ENCODE results near the gene TTC7B. TPM values are rescaled to one million over a fixed set of nuclear protein-coding genes. Genes with fewer than 3 reads are reported as not detected.

The TTC7B gene
- total RNA-seq, 1 donor from 2014 or later = 55.5 TPM

- peaks cover 43% of the 10 kb centered on the region for H3K36me3 ChIP-seq
- DNase-seq = no peak
- no peak for TF ChIP-seq CTCF (IDR thresholded peaks at IDR 0.05; ENCODE audit: borderline replicate concordance)
These were observed 167.8 kb downstream of the TTC7B start for GRCh38 chr14:90648421-90648820.

DNA sequence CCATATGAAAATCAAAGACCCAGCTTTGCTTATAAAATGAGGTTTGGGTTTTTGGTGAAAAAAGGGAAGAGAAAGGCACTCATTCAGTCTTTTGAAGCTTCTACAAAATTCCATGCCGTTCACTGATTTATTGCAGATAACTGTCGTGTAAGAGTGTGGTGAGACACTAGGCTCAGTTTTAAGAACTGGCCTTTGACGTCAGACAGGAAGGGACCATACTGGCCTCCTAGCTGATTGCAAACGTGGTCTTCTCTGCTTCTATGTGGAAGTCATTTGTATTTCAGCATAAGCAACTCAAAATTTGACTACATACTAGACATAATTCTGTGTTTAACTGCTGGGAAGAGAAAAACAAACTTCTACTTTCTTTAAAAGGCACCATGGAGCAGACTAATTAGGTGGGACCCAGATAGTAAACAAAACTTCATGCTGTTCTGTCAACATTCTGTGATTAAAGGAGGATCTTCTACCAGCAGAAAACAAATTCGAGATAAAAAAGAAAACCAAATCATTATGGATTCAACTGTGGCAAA, 168.7 kb downstream of the TTC7B start:
- Histone ChIP-seq H3K27ac (replicated peaks) (no peak overlapping the region), H3K9me3 (replicated peaks) (no peaks in the 10 kb centered on the region), H3K4me1 (peaks cover 27% of the 10 kb centered on the region), H3K27me3 (ENCODE audit: low read depth) (no peaks in the 10 kb centered on the region), H3K4me3 (no peak overlapping the region), H3K36me3 (peaks cover 37% of the 10 kb centered on the region)
- intact Hi-C loops (cut with micrococcal nuclease) = no loop called here
- TF ChIP-seq CTCF (IDR thresholded peaks at IDR 0.05; ENCODE audit: borderline replicate concordance) = no peak
- no peak for DNase-seq

More at GRCh38 chr14:90648421-90648820, 167.8 kb downstream of the TTC7B start:
- Histone ChIP-seq H3K4me3 (no peak overlapping the region), H3K27me3 (ENCODE audit: low read depth) (no peaks in the 10 kb centered on the region), H3K9me3 (replicated peaks) (no peaks in the 10 kb centered on the region), H3K4me1 (peaks cover 19% of the 10 kb centered on the region), H3K27ac (replicated peaks) (no peak overlapping the region)
- intact Hi-C loops (cut with micrococcal nuclease) = no loop called here

DNA sequence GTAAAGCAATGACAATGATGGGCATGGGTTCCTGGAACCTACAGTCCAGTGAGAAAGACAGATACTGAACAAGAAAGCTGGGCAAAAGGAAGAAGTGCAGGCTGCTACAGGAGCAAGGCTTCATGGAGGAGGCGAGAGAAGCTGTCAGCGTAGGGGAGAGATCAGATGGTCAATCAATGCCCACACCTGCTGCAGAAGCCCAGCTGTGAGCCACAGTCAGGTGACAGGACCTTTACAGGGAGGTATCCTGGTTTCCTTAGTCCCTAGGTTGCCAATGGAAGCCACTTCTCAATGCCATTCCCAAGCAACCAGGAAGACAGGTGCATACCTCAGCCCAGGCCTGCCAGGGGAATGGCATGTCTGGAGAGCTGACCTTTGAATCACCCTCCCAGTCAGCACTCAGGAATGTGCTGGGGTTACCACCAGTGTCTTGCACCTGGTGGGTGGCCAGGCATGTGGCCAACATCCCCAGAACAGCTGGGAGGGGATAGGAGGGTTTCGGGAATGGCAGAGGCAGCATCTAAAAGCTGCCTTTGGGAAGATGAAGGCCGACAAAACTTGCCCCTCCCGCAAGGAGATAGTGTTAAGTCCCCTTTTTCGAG, 170.3 kb downstream of the TTC7B start:
- TF ChIP-seq CTCF (IDR thresholded peaks at IDR 0.05; ENCODE audit: borderline replicate concordance) = no peak
- Histone ChIP-seq H3K27ac (replicated peaks) (peak overlapping the region; percentile 70), H3K4me1 (peaks cover 43% of the 10 kb centered on the region), H3K9me3 (replicated peaks) (no peaks in the 10 kb centered on the region), H3K4me3 (no peak overlapping the region), H3K36me3 (peaks cover 24% of the 10 kb centered on the region), H3K27me3 (ENCODE audit: low read depth) (no peaks in the 10 kb centered on the region)
- intact Hi-C loops (cut with micrococcal nuclease) = no loop called here
- DNase-seq = no peak

DNA sequence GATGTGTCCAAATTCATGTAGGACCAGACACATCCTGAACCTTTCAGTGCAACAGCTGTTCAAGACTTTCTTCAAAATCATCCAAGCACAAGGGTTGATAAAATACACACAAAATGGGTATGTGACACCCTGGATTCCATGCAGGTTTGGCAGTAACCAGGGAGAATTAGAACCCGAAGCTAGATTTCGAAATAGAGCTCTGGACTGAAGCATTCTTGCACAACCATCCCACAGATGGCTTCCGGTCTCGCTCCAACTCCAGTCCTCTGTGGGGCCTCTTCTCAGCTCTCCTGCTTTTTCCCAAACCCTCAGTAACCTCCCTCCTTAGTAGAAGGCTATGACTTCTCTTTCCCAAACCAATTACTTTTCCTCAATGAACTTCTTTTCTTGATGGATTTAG, 171.3 kb downstream of the TTC7B start:
- Histone ChIP-seq H3K36me3 (peaks cover 21% of the 10 kb centered on the region), H3K4me3 (no peak overlapping the region), H3K27ac (replicated peaks) (peak overlapping the region; percentile 70), H3K4me1 (peaks cover 45% of the 10 kb centered on the region), H3K9me3 (replicated peaks) (no peaks in the 10 kb centered on the region), H3K27me3 (ENCODE audit: low read depth) (no peaks in the 10 kb centered on the region)
- peak; percentile 54 for DNase-seq
- no peak for TF ChIP-seq CTCF (IDR thresholded peaks at IDR 0.05; ENCODE audit: borderline replicate concordance)
- intact Hi-C loops (cut with micrococcal nuclease) = no loop called here

GRCh38 chr14:90643982-90644670, 172.1 kb downstream of the TTC7B start:
- Histone ChIP-seq H3K36me3 (peaks cover 23% of the 10 kb centered on the region), H3K4me3 (no peak overlapping the region), H3K27ac (replicated peaks) (peak overlapping the region; percentile 58), H3K9me3 (replicated peaks) (no peaks in the 10 kb centered on the region), H3K27me3 (ENCODE audit: low read depth) (no peaks in the 10 kb centered on the region), H3K4me1 (peaks cover 42% of the 10 kb centered on the region)
- intact Hi-C loops (cut with micrococcal nuclease) = no loop called here
- no peak for DNase-seq
- TF ChIP-seq CTCF (IDR thresholded peaks at IDR 0.05; ENCODE audit: borderline replicate concordance) = no peak

All from left ventricle myocardium inferior (tissue), 1 donor.